Activated naive CD4-positive, alpha-beta T cell treated with anti-CD3 and anti-CD28 coated beads, Interleukin-2, amount 50 U/mL, for 72 hours (primary cell): ENCODE measurements around the gene CGGBP1. TPM values are rescaled to one million over a fixed set of nuclear protein-coding genes. Genes with fewer than 3 reads are reported as not detected.

ENCODE experiments used
- ATAC-seq, 2 donors: fragments of 150-1000 bp; cut with Tn5 transposase; 2 replicates each; pipeline ENCODE4 v1.10.0; 2021; ENCODE audit warnings: mild to moderate bottlenecking in 2 of 2, moderate library complexity in 2 of 2
- DNase-seq, 2 donors: peaks; one replicate each; pipeline ENCODE4 v3.0.0; 2021 to 2022; ENCODE audit warnings: low spot score in 2 of 2
- H3K27ac Mint-ChIP-seq, 2 donors: one replicate each; pipeline ENCODE4 v1.8.0; 2022; ENCODE audit warnings: mild to moderate bottlenecking in 2 of 2, mixed read lengths in 2 of 2
- H3K36me3 Mint-ChIP-seq, 2 donors: one replicate each; pipeline ENCODE4 v1.8.0; 2022; ENCODE audit warnings: mixed read lengths in 2 of 2
- H3K9me3 Mint-ChIP-seq, 2 donors: one replicate each; pipeline ENCODE4 v1.8.0; 2022; ENCODE audit warnings: mixed read lengths in 2 of 2
- total RNA-seq, 2 donors: library from RNA; stranded (reverse); gene quantifications; one replicate each; pipeline ENCODE4 v1.2.3, GENCODE V29; 2022

The CGGBP1 gene
- total RNA-seq, 2 donors from 2014 or later, result 95.9 to 121 TPM

DNA sequence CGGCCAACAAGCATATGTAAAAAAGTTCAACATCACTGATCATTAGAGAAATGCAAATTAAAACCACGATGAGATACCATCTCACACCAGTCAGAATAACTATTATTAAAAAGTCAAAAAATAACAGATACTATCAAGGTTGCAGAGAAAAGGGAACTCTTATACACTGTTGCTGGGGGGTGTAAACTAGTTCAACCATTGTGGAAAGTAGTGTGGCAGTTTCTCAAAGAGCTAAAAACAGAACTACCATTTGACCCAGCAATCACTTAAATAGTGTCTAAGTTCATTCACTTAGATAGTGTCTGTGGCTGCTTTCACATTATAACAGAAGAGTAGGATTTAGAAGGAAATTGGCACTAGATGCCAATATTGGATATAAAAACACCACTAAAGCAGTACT lies 49.7 kb downstream of the CGGBP1 start:
- no peak overlapping the region for H3K27ac Mint-ChIP-seq
- no peaks in the 10 kb centered on the region for H3K9me3 Mint-ChIP-seq
- ATAC-seq (no peak), DNase-seq (no peak)
- no peaks in the 10 kb centered on the region for H3K36me3 Mint-ChIP-seq

DNA sequence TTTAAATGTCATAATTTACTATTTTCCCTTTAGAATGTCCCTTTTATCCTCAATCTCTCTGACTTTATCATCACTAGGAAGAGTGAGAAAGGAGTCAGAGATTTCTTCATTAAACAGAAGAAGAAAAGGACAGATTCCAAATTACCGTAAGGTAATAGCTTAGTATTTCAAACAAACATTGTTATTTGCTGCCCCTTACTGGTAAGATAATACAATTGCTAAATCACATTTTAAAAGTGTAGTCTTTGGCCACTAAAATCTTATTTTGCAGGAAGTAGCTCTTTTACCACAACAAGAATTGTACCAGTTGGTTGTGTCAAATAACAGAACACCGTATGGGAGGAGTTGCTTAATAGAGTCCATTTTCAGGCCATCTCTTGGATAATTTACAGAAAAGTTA lies 53.7 kb downstream of the CGGBP1 start:
- ATAC-seq, result peak in 1 of 2 donors; percentile 38
- Mint-ChIP-seq H3K9me3 (no peaks in the 10 kb centered on the region), H3K36me3 (no peaks in the 10 kb centered on the region), H3K27ac (no peak overlapping the region)
- no peak for DNase-seq

DNA sequence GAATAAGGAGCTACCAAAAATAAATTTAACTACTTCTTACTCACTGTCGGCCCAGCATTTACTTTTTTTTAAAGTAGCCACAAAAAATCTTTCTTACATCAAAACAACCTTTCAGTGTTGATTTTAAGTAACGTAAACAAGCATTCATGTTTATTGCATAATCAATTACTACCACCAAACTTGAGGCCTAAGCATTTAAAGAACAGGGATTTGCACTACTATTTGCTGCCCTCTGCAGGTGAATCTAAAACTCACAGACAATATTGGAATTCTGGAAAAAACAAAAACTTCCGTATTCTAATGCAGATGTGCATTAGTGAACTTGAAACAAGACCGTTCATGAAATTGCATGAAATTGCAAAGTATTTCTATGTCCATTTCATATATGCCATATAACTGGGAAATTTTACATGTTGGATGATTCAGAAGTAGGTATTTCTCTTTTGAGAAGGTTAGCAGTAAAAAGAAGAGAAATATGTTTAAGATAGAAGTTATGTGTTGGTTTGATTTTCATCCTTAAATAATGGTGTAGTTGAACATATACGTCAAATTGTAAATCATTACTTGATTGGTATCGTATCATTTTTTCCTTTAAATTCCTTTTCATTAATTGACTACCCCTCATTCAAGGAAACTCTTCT lies 55.6 kb downstream of the CGGBP1 start:
- ATAC-seq (no peak), DNase-seq (peak in 1 of 2 donors; percentile 23)
- Mint-ChIP-seq H3K36me3 (no peaks in the 10 kb centered on the region), H3K9me3 (no peaks in the 10 kb centered on the region), H3K27ac (no peak overlapping the region)

DNA sequence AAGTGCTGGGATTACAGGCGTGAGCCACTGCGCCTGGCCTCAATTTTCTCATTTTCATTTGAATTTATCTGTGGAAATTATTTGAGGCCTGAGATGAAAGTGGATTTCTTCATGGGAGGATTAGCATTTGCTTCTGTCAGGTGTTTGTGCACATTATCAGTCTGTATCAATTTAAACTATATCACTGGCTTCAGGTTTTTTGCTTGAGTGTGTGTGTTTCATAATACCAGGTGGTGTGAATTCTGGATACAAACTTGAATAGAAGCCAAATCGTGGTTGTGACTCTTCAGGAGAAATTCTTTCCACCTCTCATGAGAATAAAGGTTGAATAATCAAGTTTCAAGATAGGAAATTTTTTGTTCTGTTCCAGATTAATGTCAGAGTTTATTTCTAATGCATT lies 56.4 kb downstream of the CGGBP1 start:
- Mint-ChIP-seq H3K36me3 (no peaks in the 10 kb centered on the region), H3K27ac (no peak overlapping the region), H3K9me3 (no peaks in the 10 kb centered on the region)
- no peak for ATAC-seq
- DNase-seq, result no peak

Other genes starting within 250 kb of the CGGBP1 start
- gene ZNF654, start 250 bp upstream of the CGGBP1 start, total RNA-seq, result 10 to 100 TPM; 22.4 to 29.6 TPM
- gene C3orf38, start 91.0 kb upstream of the CGGBP1 start, total RNA-seq, result 10 to 100 TPM; 21.8 to 24.4 TPM